GM23338 (cell line): Measurements from ENCODE around the gene ARHGEF28. TPM values are rescaled to one million over a fixed set of nuclear protein-coding genes. Genes with fewer than 3 reads are reported as not detected.

Source experiments
- ATAC-seq: fragments of 200-7000 bp; cut with Tn5 transposase; 3 replicates; pipeline ENCODE4 v1.9.1; 2020
- DNase-seq: peaks from one replicate; pipeline ENCODE4 v3.0.0-alpha.2; 2015; ENCODE audit warnings: low spot score
- H2AFZ ChIP-seq: fragments of 200-600 bp; sonication (generic); 2 replicates; pipeline ENCODE4 v1.8.0; 2016; ENCODE audit warnings: antibody characterized with exemption, mild to moderate bottlenecking, moderate library complexity
- H3F3A ChIP-seq: fragments of 200-600 bp; sonication (generic); replicated peaks from 2 replicates; pipeline ENCODE4 v1.8.0; 2017; ENCODE audit warnings: antibody characterized with exemption, mixed run types, low read depth
- H3K27ac ChIP-seq: fragments of 200-600 bp; sonication (generic); 2 replicates; pipeline ENCODE4 v1.6.1; 2016; ENCODE audit warnings: low read depth
- H3K27me3 ChIP-seq: fragments of 200-600 bp; sonication (generic); 2 replicates; pipeline ENCODE4 v1.8.0; 2016; ENCODE audit warnings: mild to moderate bottlenecking, mixed run types, moderate library complexity; ENCODE audit not compliant: insufficient read depth
- H3K36me3 ChIP-seq: fragments of 200-600 bp; sonication (generic); 2 replicates; pipeline ENCODE4 v1.8.0; 2016; ENCODE audit warnings: mild to moderate bottlenecking; ENCODE audit not compliant: insufficient read depth
- H3K4me1 ChIP-seq: fragments of 200-600 bp; sonication (generic); 2 replicates; pipeline ENCODE4 v1.8.0; 2016; ENCODE audit warnings: mild to moderate bottlenecking, moderate library complexity; ENCODE audit not compliant: insufficient read depth
- H3K4me2 ChIP-seq: fragments of 200-600 bp; sonication (generic); 2 replicates; pipeline ENCODE4 v1.7.1; 2017; ENCODE audit warnings: mixed run types
- H3K4me3 ChIP-seq: fragments of 200-600 bp; sonication (generic); 2 replicates; pipeline ENCODE4 v1.6.1; 2016; ENCODE audit warnings: mixed run types
- H3K79me2 ChIP-seq: fragments of 200-600 bp; sonication (generic); replicated peaks from 2 replicates; pipeline ENCODE4 v1.8.0; 2017; ENCODE audit warnings: mild to moderate bottlenecking; ENCODE audit not compliant: insufficient read depth
- H3K9me2 ChIP-seq: fragments of 200-600 bp; sonication (generic); 2 replicates; pipeline ENCODE4 v1.8.0; 2017; ENCODE audit not compliant: insufficient read depth
- H4K20me1 ChIP-seq: fragments of 200-600 bp; sonication (generic); replicated peaks from 2 replicates; pipeline ENCODE4 v1.8.0; 2017; ENCODE audit warnings: mild to moderate bottlenecking; ENCODE audit not compliant: insufficient read depth
- H3K27ac Mint-ChIP-seq: 2 replicates; pipeline ENCODE4 v1.8.0; 2020; ENCODE audit warnings: inconsistent platforms, mild to moderate bottlenecking, moderate library complexity, mixed read lengths
- H3K27me3 Mint-ChIP-seq: 3 replicates; pipeline ENCODE4 v1.8.0; 2022; ENCODE audit warnings: low read depth, mild to moderate bottlenecking, moderate library complexity, mixed read lengths, inconsistent platforms; ENCODE audit not compliant: insufficient read depth, poor library complexity
- H3K36me3 Mint-ChIP-seq: 3 replicates; pipeline ENCODE4 v1.8.0; 2021; ENCODE audit warnings: low read depth, mild to moderate bottlenecking, inconsistent platforms, moderate library complexity, mixed read lengths
- H3K4me1 Mint-ChIP-seq: 3 replicates; pipeline ENCODE4 v1.8.0; 2020; ENCODE audit warnings: mild to moderate bottlenecking, inconsistent platforms, mixed read lengths
- H3K4me3 Mint-ChIP-seq: 3 replicates; pipeline ENCODE4 v1.8.0; 2021; ENCODE audit warnings: moderate library complexity, mild to moderate bottlenecking, inconsistent platforms, mixed read lengths
- H3K9me3 Mint-ChIP-seq: 3 replicates; pipeline ENCODE4 v1.8.0; 2020; ENCODE audit warnings: moderate library complexity, mild to moderate bottlenecking, inconsistent platforms, mixed read lengths
- EZH2 ChIP-seq: fragments of 200-600 bp; sonication (generic); IDR thresholded peaks from one replicate; pipeline ENCODE4 v1.8.0; 2017; ENCODE audit warnings: antibody characterized with exemption, mild to moderate bottlenecking, low read depth; ENCODE audit not compliant: unreplicated experiment
- JUNB ChIP-seq: IDR thresholded peaks from one replicate; pipeline ENCODE4 v1.6.1; 2016; ENCODE audit warnings: antibody characterized with exemption; ENCODE audit not compliant: unreplicated experiment
- POLR2AphosphoS5 ChIP-seq: IDR thresholded peaks from 2 replicates; pipeline ENCODE4 v1.6.1; 2016; ENCODE audit warnings: antibody characterized with exemption, low read depth
- ZNF331 ChIP-seq: fragments of 250-450 bp; sonication (Bioruptor Pico); IDR thresholded peaks from 2 replicates; pipeline ENCODE4 v1.5.0; 2020; ENCODE audit warnings: low read depth, mild to moderate bottlenecking, moderate library complexity
- polyA plus RNA-seq: library from polyadenylated mRNA; unstranded; fragments of >200 nt; fragmentation: Nextera tagmentation; extraction: Ambion mirVana; gene quantifications from 2 replicates; pipeline ENCODE4 v1.2.1, GENCODE V29; 2016
- total RNA-seq: library from RNA; depleted of rRNA; stranded (reverse); fragments of >200 nt; shearing (Covaris generic); gene quantifications from 2 replicates; pipeline ENCODE4 v1.2.3, GENCODE V29; 2014
- TF ChIP-seq, protein P1 (sequence below): fragments of 250-450 bp; sonication (Bioruptor Pico); IDR thresholded peaks from 2 replicates; pipeline ENCODE4 v1.5.0; 2020; ENCODE audit warnings: mild to moderate bottlenecking, moderate library complexity
- TF ChIP-seq, protein P2 (sequence below), 2 experiments: fragments of 200-600 bp in 1 of 2; sonication (generic) in 1 of 2; conservative IDR thresholded peaks; 2 replicates each; pipeline versions ENCODE4 v1.5.1 to v1.6.1; 2016 to 2017; ENCODE audit warnings: antibody characterized with exemption in 2 of 2, low read depth in 2 of 2, mild to moderate bottlenecking in 2 of 2, moderate library complexity in 1 of 2
- TF ChIP-seq, protein P3 (sequence below): IDR thresholded peaks from 2 replicates; pipeline ENCODE4 v1.6.1; 2016; ENCODE audit warnings: antibody characterized with exemption
- TF ChIP-seq, protein P4 (sequence below): IDR thresholded peaks from one replicate; pipeline ENCODE4 v1.6.1; 2018; ENCODE audit warnings: antibody characterized with exemption; ENCODE audit not compliant: unreplicated experiment

Gene ARHGEF28
- total and polyA plus RNA-seq, 2 experiments from 2014 or later, result 0.39 to 1.0 TPM

DNA sequence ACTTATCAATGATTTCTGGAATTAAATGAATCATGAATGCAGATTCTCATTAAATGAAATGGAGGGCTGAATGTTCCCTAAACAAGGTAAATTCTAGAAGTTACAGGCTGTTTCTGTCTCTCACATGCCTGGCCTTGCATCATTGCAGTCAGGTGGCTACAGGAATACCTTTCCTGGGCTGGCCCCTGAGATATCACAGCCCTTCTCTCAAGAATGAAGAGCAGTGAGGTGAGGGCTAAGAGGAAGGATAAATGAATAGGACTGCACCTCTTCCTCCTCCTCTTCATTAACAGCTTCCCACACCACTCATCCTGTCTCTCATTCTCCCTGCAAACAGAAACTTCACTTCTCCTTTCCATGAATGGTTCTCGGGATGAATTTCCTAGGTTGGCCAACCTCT is 22.5 kb downstream of the ARHGEF28 start (continued):
- TF ChIP-seq, protein P1, sequence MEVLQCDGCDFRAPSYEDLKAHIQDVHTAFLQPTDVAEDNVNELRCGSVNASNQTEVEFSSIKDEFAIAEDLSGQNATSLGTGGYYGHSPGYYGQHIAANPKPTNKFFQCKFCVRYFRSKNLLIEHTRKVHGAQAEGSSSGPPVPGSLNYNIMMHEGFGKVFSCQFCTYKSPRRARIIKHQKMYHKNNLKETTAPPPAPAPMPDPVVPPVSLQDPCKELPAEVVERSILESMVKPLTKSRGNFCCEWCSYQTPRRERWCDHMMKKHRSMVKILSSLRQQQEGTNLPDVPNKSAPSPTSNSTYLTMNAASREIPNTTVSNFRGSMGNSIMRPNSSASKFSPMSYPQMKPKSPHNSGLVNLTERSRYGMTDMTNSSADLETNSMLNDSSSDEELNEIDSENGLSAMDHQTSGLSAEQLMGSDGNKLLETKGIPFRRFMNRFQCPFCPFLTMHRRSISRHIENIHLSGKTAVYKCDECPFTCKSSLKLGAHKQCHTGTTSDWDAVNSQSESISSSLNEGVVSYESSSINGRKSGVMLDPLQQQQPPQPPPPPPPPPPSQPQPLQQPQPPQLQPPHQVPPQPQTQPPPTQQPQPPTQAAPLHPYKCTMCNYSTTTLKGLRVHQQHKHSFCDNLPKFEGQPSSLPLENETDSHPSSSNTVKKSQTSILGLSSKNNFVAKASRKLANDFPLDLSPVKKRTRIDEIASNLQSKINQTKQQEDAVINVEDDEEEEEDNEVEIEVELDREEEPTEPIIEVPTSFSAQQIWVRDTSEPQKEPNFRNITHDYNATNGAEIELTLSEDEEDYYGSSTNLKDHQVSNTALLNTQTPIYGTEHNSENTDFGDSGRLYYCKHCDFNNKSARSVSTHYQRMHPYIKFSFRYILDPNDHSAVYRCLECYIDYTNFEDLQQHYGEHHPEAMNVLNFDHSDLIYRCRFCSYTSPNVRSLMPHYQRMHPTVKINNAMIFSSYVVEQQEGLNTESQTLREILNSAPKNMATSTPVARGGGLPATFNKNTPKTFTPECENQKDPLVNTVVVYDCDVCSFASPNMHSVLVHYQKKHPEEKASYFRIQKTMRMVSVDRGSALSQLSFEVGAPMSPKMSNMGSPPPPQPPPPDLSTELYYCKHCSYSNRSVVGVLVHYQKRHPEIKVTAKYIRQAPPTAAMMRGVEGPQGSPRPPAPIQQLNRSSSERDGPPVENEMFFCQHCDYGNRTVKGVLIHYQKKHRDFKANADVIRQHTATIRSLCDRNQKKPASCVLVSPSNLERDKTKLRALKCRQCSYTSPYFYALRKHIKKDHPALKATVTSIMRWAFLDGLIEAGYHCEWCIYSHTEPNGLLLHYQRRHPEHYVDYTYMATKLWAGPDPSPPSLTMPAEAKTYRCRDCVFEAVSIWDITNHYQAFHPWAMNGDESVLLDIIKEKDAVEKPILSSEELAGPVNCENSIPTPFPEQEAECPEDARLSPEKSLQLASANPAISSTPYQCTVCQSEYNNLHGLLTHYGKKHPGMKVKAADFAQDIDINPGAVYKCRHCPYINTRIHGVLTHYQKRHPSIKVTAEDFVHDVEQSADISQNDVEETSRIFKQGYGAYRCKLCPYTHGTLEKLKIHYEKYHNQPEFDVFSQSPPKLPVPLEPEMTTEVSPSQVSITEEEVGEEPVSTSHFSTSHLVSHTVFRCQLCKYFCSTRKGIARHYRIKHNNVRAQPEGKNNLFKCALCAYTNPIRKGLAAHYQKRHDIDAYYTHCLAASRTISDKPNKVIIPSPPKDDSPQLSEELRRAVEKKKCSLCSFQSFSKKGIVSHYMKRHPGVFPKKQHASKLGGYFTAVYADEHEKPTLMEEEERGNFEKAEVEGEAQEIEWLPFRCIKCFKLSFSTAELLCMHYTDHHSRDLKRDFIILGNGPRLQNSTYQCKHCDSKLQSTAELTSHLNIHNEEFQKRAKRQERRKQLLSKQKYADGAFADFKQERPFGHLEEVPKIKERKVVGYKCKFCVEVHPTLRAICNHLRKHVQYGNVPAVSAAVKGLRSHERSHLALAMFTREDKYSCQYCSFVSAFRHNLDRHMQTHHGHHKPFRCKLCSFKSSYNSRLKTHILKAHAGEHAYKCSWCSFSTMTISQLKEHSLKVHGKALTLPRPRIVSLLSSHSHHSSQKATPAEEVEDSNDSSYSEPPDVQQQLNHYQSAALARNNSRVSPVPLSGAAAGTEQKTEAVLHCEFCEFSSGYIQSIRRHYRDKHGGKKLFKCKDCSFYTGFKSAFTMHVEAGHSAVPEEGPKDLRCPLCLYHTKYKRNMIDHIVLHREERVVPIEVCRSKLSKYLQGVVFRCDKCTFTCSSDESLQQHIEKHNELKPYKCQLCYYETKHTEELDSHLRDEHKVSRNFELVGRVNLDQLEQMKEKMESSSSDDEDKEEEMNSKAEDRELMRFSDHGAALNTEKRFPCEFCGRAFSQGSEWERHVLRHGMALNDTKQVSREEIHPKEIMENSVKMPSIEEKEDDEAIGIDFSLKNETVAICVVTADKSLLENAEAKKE, result no peak

DNA sequence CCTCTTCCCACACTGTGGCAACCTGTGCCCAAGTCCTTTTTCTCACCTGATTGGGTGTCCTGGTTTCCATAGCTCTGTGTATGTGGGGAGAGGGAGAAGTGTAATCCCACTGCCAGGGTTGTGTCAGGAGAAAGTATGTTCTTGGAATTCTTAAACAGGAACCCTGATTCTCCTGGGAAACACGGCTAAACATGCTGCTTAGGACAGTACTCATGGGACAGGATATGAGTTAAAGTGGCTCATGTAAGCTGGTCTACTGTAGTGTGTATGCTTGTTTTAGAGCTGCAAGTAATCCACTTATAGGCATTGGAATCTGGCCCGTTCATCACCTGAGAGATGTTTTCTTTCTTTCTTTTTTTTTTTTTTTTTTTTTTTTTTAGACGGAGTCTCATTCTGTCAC is 23.9 kb downstream of the ARHGEF28 start:
- Mint-ChIP-seq H3K36me3 (no peaks in the 10 kb centered on the region), H3K4me3 (no peak overlapping the region), H3K27me3 (no peaks in the 10 kb centered on the region), H3K4me1 (peaks cover 8% of the 10 kb centered on the region), H3K9me3 (no peaks in the 10 kb centered on the region), H3K27ac (no peak overlapping the region)
- peaks cover 3% of the 10 kb centered on the region; the same call in 1 of the 2 replicates for H3K9me2 ChIP-seq
- H3K36me3 ChIP-seq, result no peaks in the 10 kb centered on the region
- H3K4me1 ChIP-seq, result peaks cover 1% of the 10 kb centered on the region
- no peaks in the 10 kb centered on the region for H3K79me2 ChIP-seq
- DNase-seq (no peak), ATAC-seq (no peak)
- H3K27ac ChIP-seq, result no peak overlapping the region
- no peak overlapping the region for H2AFZ ChIP-seq
- no peak overlapping the region for H3K4me3 ChIP-seq
- no peaks in the 10 kb centered on the region for H4K20me1 ChIP-seq
- H3K4me2 ChIP-seq, result no peak overlapping the region
- H3K27me3 ChIP-seq, result no peaks in the 10 kb centered on the region
- H3F3A ChIP-seq, result no peaks in the 10 kb centered on the region
- TF ChIP-seq POLR2AphosphoS5, result no peak
- TF ChIP-seq ZNF331 (CRISPR knock-in tag), result no peak
- no peak for TF ChIP-seq JUNB
- TF ChIP-seq, protein P2, sequence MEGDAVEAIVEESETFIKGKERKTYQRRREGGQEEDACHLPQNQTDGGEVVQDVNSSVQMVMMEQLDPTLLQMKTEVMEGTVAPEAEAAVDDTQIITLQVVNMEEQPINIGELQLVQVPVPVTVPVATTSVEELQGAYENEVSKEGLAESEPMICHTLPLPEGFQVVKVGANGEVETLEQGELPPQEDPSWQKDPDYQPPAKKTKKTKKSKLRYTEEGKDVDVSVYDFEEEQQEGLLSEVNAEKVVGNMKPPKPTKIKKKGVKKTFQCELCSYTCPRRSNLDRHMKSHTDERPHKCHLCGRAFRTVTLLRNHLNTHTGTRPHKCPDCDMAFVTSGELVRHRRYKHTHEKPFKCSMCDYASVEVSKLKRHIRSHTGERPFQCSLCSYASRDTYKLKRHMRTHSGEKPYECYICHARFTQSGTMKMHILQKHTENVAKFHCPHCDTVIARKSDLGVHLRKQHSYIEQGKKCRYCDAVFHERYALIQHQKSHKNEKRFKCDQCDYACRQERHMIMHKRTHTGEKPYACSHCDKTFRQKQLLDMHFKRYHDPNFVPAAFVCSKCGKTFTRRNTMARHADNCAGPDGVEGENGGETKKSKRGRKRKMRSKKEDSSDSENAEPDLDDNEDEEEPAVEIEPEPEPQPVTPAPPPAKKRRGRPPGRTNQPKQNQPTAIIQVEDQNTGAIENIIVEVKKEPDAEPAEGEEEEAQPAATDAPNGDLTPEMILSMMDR (conservative IDR thresholded peaks at IDR 0.05; ENCODE audit: low read depth in 2 of 2), result no peak
- TF ChIP-seq EZH2, result no peak
- TF ChIP-seq, protein P3, sequence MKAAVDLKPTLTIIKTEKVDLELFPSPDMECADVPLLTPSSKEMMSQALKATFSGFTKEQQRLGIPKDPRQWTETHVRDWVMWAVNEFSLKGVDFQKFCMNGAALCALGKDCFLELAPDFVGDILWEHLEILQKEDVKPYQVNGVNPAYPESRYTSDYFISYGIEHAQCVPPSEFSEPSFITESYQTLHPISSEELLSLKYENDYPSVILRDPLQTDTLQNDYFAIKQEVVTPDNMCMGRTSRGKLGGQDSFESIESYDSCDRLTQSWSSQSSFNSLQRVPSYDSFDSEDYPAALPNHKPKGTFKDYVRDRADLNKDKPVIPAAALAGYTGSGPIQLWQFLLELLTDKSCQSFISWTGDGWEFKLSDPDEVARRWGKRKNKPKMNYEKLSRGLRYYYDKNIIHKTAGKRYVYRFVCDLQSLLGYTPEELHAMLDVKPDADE, result no peak
- TF ChIP-seq, protein P4, sequence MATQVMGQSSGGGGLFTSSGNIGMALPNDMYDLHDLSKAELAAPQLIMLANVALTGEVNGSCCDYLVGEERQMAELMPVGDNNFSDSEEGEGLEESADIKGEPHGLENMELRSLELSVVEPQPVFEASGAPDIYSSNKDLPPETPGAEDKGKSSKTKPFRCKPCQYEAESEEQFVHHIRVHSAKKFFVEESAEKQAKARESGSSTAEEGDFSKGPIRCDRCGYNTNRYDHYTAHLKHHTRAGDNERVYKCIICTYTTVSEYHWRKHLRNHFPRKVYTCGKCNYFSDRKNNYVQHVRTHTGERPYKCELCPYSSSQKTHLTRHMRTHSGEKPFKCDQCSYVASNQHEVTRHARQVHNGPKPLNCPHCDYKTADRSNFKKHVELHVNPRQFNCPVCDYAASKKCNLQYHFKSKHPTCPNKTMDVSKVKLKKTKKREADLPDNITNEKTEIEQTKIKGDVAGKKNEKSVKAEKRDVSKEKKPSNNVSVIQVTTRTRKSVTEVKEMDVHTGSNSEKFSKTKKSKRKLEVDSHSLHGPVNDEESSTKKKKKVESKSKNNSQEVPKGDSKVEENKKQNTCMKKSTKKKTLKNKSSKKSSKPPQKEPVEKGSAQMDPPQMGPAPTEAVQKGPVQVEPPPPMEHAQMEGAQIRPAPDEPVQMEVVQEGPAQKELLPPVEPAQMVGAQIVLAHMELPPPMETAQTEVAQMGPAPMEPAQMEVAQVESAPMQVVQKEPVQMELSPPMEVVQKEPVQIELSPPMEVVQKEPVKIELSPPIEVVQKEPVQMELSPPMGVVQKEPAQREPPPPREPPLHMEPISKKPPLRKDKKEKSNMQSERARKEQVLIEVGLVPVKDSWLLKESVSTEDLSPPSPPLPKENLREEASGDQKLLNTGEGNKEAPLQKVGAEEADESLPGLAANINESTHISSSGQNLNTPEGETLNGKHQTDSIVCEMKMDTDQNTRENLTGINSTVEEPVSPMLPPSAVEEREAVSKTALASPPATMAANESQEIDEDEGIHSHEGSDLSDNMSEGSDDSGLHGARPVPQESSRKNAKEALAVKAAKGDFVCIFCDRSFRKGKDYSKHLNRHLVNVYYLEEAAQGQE, result no peak
